SK-N-SH (cell line): ENCODE measurements around the gene MECP2.

Source experiments
- MAX ChIP-seq: IDR thresholded peaks from 2 replicates; pipeline ENCODE4 v1.4.0; 2012; ENCODE audit warnings: low read depth
- MEF2A ChIP-seq: IDR thresholded peaks from 2 replicates; pipeline ENCODE4 v1.4.0; 2012; ENCODE audit warnings: low read depth, borderline replicate concordance
- TF ChIP-seq, protein P1 (sequence below): fragments of 200-600 bp; sonication (generic); IDR thresholded peaks from 2 replicates; pipeline ENCODE4 v1.6.1; 2017; ENCODE audit warnings: antibody characterized with exemption, mild to moderate bottlenecking, moderate library complexity

DNA sequence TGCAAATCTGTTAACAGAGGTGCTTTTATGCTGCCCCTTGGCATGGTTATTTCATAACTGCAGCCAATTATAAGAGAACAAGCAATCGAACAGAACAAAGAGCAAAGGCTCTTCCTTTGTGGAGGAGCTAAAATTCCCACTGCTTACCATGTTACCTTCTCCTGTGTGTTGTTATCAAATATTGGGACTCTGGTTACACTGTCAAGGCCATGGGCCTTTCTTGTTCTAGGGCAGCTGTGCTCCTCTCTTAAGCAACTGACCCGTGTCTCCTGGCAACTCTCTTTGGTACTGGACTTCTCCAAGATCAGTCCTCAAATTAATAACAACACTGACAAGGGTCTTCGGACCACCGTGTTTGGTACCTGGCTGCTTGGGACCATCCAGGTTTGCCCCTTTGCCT is 34.4 kb upstream of the MECP2 start:
- TF ChIP-seq, protein P1, sequence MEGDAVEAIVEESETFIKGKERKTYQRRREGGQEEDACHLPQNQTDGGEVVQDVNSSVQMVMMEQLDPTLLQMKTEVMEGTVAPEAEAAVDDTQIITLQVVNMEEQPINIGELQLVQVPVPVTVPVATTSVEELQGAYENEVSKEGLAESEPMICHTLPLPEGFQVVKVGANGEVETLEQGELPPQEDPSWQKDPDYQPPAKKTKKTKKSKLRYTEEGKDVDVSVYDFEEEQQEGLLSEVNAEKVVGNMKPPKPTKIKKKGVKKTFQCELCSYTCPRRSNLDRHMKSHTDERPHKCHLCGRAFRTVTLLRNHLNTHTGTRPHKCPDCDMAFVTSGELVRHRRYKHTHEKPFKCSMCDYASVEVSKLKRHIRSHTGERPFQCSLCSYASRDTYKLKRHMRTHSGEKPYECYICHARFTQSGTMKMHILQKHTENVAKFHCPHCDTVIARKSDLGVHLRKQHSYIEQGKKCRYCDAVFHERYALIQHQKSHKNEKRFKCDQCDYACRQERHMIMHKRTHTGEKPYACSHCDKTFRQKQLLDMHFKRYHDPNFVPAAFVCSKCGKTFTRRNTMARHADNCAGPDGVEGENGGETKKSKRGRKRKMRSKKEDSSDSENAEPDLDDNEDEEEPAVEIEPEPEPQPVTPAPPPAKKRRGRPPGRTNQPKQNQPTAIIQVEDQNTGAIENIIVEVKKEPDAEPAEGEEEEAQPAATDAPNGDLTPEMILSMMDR, result no peak
- TF ChIP-seq MEF2A (no peak), MAX (no peak)
